ENCODE results near the gene FPR3.
A peak's percentile ranks its signal among the peaks of the same experiment; 100 is the strongest.

The FPR3 gene

DNA sequence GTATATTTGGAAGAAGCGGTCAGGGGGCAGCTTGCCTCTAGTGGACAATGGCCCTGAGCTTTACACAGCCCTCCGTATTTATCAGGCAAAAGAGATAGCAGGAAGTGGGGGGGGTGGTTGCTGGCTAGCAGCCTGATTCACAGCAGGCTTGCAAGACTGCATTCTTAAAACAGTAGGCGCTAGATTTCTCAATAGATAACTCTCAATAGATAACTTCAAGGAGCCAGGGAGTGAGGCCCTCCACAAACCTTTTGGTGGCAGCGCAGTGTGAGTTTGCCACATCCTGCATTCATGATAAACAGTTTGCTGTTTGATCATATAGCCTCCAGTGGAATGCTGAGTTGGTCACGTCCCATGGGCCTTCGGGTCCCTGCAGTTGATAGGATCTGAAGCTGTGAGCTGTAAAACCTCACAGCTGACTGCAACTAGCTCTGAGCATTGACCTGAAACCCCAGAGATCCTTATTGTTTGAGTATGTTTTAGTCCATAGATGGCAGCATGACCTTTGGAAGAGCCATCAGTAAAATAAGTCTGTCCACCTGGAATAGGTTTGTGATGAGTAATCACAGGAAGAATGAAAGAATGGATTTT is 12.2 kb downstream of the FPR3 start:
- peak; percentile 18 for DNase-seq (ENCODE audit: low read depth)
- no peak overlapping the region for H3K4me3 ChIP-seq (ENCODE audit: control insufficient read depth, low read depth, low read length)
- TF ChIP-seq, protein P1, sequence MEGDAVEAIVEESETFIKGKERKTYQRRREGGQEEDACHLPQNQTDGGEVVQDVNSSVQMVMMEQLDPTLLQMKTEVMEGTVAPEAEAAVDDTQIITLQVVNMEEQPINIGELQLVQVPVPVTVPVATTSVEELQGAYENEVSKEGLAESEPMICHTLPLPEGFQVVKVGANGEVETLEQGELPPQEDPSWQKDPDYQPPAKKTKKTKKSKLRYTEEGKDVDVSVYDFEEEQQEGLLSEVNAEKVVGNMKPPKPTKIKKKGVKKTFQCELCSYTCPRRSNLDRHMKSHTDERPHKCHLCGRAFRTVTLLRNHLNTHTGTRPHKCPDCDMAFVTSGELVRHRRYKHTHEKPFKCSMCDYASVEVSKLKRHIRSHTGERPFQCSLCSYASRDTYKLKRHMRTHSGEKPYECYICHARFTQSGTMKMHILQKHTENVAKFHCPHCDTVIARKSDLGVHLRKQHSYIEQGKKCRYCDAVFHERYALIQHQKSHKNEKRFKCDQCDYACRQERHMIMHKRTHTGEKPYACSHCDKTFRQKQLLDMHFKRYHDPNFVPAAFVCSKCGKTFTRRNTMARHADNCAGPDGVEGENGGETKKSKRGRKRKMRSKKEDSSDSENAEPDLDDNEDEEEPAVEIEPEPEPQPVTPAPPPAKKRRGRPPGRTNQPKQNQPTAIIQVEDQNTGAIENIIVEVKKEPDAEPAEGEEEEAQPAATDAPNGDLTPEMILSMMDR (conservative IDR thresholded peaks at IDR 0.05; ENCODE audit: control insufficient read depth, insufficient read depth, low read depth, low read length), result no peak

DNA sequence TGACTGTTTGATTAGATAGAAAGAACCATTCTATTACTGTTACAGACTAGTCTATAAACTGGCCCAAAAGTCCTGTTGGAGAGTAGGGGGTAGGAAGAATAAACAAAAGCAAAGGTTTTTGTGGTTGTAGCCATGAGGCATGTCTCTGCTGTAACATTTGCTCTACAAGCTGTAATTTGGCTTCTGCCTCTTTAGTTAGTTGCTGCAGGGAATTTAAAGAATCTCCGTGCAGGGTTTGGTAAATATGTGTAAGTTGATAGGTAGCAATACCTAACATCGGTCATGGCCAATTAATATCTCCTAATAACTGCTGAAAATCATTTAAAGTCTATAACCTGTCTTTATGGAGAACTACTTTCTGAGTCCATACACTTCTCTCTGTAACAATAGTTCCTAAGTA is 13.0 kb downstream of the FPR3 start:
- no peak overlapping the region for H3K4me3 ChIP-seq (ENCODE audit: control insufficient read depth, low read depth, low read length)
- TF ChIP-seq, protein P1 (conservative IDR thresholded peaks at IDR 0.05; ENCODE audit: control insufficient read depth, insufficient read depth, low read depth, low read length), result no peak
- no peak for DNase-seq (ENCODE audit: low read depth)

DNA sequence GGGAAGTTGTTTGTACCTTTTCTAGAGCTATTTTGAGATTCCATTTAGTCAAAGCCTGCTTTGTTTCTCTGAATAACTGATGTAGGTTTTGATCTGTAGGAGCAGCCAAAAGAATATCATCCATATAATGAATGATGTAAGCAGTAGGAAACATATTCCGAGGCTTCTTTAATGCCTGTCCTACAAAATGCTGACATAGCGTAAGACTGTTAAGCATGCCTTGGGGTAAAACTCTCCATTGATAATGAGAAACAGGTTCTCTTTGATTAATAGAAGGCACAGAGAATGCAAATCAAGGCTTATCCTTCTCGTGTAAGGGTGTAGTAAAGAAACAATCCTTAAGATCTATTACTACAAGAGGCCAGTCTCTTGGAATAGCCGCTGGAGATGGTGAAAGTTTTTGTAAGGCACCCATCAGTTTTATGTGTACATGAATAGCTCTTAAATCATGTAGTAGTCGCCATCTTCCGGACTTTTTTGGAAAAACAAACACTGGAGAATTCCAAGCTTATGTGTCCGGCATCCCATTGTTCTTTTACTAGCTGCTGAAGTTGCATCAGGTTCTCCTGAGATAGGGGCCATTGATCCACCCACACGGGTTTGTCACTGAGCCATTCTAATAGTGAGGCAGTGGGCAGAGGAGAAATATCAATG is 13.5 kb downstream of the FPR3 start:
- TF ChIP-seq, protein P1 (conservative IDR thresholded peaks at IDR 0.05; ENCODE audit: control insufficient read depth, insufficient read depth, low read depth, low read length), result peak; percentile 43
- H3K4me3 ChIP-seq (ENCODE audit: control insufficient read depth, low read depth, low read length), result no peak overlapping the region
- peak; percentile 69 for DNase-seq (ENCODE audit: low read depth)

DNA sequence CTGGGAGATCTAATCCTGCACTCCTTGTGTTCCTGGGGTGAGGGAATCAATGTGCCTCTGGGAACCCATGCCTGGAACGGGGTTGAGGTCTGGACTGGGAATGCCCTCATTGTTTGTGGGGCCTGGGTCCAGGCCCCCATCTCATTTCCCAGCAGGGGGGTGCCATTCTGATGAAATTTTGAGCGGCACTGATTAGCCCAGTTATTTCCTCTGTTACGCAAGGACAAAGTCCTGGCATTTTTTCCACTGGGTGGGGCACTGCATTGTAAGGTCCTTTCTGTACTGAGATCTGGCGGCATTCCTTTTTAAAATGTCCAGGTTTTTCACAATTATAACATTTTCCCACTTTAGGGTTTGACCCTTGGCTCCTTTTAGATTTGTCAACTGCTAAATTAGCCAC is 14.8 kb downstream of the FPR3 start:
- no peak for DNase-seq (ENCODE audit: low read depth)
- TF ChIP-seq, protein P1 (conservative IDR thresholded peaks at IDR 0.05; ENCODE audit: control insufficient read depth, insufficient read depth, low read depth, low read length), result no peak
- H3K4me3 ChIP-seq (ENCODE audit: control insufficient read depth, low read depth, low read length), result no peak overlapping the region

DNA sequence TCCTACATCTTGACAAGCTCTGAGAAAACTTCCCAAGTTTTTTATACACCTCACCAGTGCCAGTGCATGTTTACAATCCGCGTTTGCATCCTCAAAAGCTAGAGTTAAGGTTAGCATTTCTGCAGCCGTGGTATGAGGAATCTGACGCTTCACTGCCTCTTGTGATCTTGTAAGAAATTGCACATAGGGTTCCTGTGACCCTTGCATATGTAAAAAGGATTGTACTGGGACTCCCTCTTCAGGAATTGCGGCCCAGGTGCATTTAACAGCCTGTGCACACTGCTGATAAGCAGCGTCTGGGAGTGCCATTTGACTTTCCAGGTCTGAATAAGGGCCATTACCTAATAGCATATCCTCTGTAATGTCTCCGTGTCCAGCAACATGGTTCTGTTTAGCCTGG is 15.3 kb downstream of the FPR3 start:
- H3K4me3 ChIP-seq (ENCODE audit: control insufficient read depth, low read depth, low read length), result no peak overlapping the region
- TF ChIP-seq, protein P1 (conservative IDR thresholded peaks at IDR 0.05; ENCODE audit: control insufficient read depth, insufficient read depth, low read depth, low read length), result no peak
- peak; percentile 10 for DNase-seq (ENCODE audit: low read depth)

DNA sequence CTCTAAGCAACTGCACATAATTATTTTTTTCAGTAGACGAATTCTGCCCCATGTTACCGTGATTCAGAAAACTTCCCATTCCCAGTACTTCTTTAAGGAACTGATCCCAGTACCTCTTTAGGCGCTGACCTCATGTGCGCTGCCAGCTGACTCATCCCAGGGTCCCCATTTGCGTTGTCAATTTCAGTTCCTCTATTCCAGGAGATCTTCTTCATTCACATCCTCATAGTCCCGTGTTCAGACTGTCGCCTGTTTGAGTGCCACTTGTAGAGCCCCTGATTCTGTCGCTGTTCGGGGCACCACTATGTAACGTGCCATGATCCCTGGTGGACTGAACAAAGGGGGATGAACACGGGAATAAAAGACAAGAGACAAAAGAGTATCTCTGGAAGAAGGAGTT is 16.4 kb downstream of the FPR3 start:
- DNase-seq (ENCODE audit: low read depth), result no peak
- H3K4me3 ChIP-seq (ENCODE audit: control insufficient read depth, low read depth, low read length), result no peak overlapping the region
- TF ChIP-seq, protein P1 (conservative IDR thresholded peaks at IDR 0.05; ENCODE audit: control insufficient read depth, insufficient read depth, low read depth, low read length), result no peak

Measured in fibroblast of mammary gland (primary cell).